H9 (cell line): Measurements from ENCODE around the gene FABP3. TPM values are rescaled to one million over a fixed set of nuclear protein-coding genes. Genes with fewer than 3 reads are reported as not detected.

Experiments
- DNase-seq: peaks from one replicate; pipeline ENCODE4 v3.0.0-alpha.2; 2017
- H2AFZ ChIP-seq: one replicate; pipeline ENCODE4 v1.6.1; 2013; ENCODE audit warnings: mild to moderate bottlenecking, low read length, control low read depth, moderate library complexity
- H2AK5ac ChIP-seq: 2 replicates; pipeline ENCODE4 v1.6.1; 2013; ENCODE audit warnings: low read length, control low read depth, mixed read lengths; ENCODE audit not compliant: insufficient read length
- H2BK120ac ChIP-seq: one replicate; pipeline ENCODE4 v1.6.1; 2013; ENCODE audit warnings: low read depth, mild to moderate bottlenecking, low read length, control low read depth, inconsistent platforms; ENCODE audit not compliant: poor library complexity, severe bottlenecking
- H2BK12ac ChIP-seq: 2 replicates; pipeline ENCODE4 v1.6.1; 2013; ENCODE audit warnings: low read length, control low read depth, mixed read lengths, low read depth; ENCODE audit not compliant: insufficient read length
- H2BK15ac ChIP-seq: 2 replicates; pipeline ENCODE4 v1.6.1; 2013; ENCODE audit warnings: low read depth, low read length, control low read depth
- H2BK20ac ChIP-seq: one replicate; pipeline ENCODE4 v1.6.1; 2013; ENCODE audit warnings: low read depth, mild to moderate bottlenecking, low read length, control low read depth, inconsistent platforms; ENCODE audit not compliant: poor library complexity, severe bottlenecking
- H2BK5ac ChIP-seq: 2 replicates; pipeline ENCODE4 v1.6.1; 2013; ENCODE audit warnings: low read length, control low read depth, mixed read lengths; ENCODE audit not compliant: insufficient read length
- H3K14ac ChIP-seq: 2 replicates; pipeline ENCODE4 v1.6.1; 2013; ENCODE audit warnings: low read length, control low read depth; ENCODE audit not compliant: insufficient read depth
- H3K18ac ChIP-seq: 2 replicates; pipeline ENCODE4 v1.6.1; 2013; ENCODE audit warnings: low read depth, mild to moderate bottlenecking, mixed read lengths, low read length, control low read depth; ENCODE audit not compliant: insufficient read length
- H3K23ac ChIP-seq: 2 replicates; pipeline ENCODE4 v1.6.1; 2013; ENCODE audit warnings: low read length, control low read depth, mixed read lengths, low read depth; ENCODE audit not compliant: insufficient read length
- H3K23me2 ChIP-seq: 2 replicates; pipeline ENCODE4 v1.6.1; 2013; ENCODE audit warnings: low read depth, mild to moderate bottlenecking, mixed read lengths, low read length, control low read depth; ENCODE audit not compliant: insufficient read length, poor library complexity, severe bottlenecking
- H3K27ac ChIP-seq: 2 replicates; pipeline ENCODE4 v1.5.1; 2013; ENCODE audit warnings: low read length, control low read depth, mixed read lengths, low read depth; ENCODE audit not compliant: insufficient read length
- H3K27me3 ChIP-seq: 2 replicates; pipeline ENCODE4 v1.6.1; 2013; ENCODE audit warnings: low read length, control low read depth, inconsistent platforms; ENCODE audit not compliant: insufficient read depth
- H3K4ac ChIP-seq: 2 replicates; pipeline ENCODE4 v1.6.1; 2013; ENCODE audit warnings: low read depth, mild to moderate bottlenecking, control low read depth, inconsistent platforms, low read length, moderate library complexity
- H3K4me1 ChIP-seq: 2 replicates; pipeline ENCODE4 v1.6.1; 2013; ENCODE audit warnings: low read length, control low read depth, inconsistent platforms; ENCODE audit not compliant: insufficient read depth
- H3K4me2 ChIP-seq: 2 replicates; pipeline ENCODE4 v1.6.1; 2013; ENCODE audit warnings: low read length, control low read depth, mixed read lengths; ENCODE audit not compliant: insufficient read length, insufficient read depth
- H3K56ac ChIP-seq: 2 replicates; pipeline ENCODE4 v1.6.1; 2013; ENCODE audit warnings: low read depth, mild to moderate bottlenecking, mixed read lengths, low read length, control low read depth; ENCODE audit not compliant: insufficient read length
- H3K79me1 ChIP-seq: 2 replicates; pipeline ENCODE4 v1.6.1; 2013; ENCODE audit warnings: low read depth, mild to moderate bottlenecking, moderate library complexity, low read length, control low read depth, inconsistent platforms; ENCODE audit not compliant: insufficient read depth, poor library complexity, severe bottlenecking
- H3K79me2 ChIP-seq: 2 replicates; pipeline ENCODE4 v1.6.1; 2013; ENCODE audit warnings: low read length, control low read depth, inconsistent platforms; ENCODE audit not compliant: insufficient read depth
- H3K9ac ChIP-seq: 2 replicates; pipeline ENCODE4 v1.6.1; 2013; ENCODE audit warnings: low read length, control low read depth, mixed read lengths; ENCODE audit not compliant: insufficient read length; ENCODE audit errors: extremely low read depth
- H3K9me3 ChIP-seq: one replicate; pipeline ENCODE4 v1.6.1; 2013; ENCODE audit warnings: low read depth, low read length, inconsistent platforms; ENCODE audit not compliant: control insufficient read depth
- H3T11ph ChIP-seq: one replicate; pipeline ENCODE4 v1.6.1; 2013; ENCODE audit warnings: mild to moderate bottlenecking, low read length, control low read depth, inconsistent platforms
- H4K20me1 ChIP-seq: one replicate; pipeline ENCODE4 v1.6.1; 2013; ENCODE audit not compliant: control insufficient read depth, insufficient read length, insufficient read depth
- H4K5ac ChIP-seq: 2 replicates; pipeline ENCODE4 v1.6.1; 2013; ENCODE audit warnings: low read depth, mild to moderate bottlenecking, mixed read lengths, low read length, control low read depth; ENCODE audit not compliant: insufficient read length
- H4K8ac ChIP-seq: replicated peaks from 2 replicates; pipeline ENCODE4 v1.6.1; 2013; ENCODE audit warnings: low read length, control low read depth, mixed read lengths, low read depth; ENCODE audit not compliant: insufficient read length
- H4K91ac ChIP-seq: 2 replicates; pipeline ENCODE4 v1.6.1; 2013; ENCODE audit warnings: low read depth, mild to moderate bottlenecking, moderate library complexity, mixed read lengths, low read length, control low read depth; ENCODE audit not compliant: insufficient read length
- H3K27ac Mint-ChIP-seq, 3 experiments: 2 replicates in 2 of 3; 3 replicates in 1 of 3; pipeline ENCODE4 v1.8.0; 2020 to 2021; ENCODE audit warnings: mixed read lengths in 3 of 3, mild to moderate bottlenecking in 1 of 3, moderate library complexity in 1 of 3
- H3K27me3 Mint-ChIP-seq: 2 replicates; pipeline ENCODE4 v1.8.0; 2021; ENCODE audit warnings: low read depth, mild to moderate bottlenecking, moderate library complexity, mixed read lengths
- H3K36me3 Mint-ChIP-seq, 3 experiments: 2 replicates in 2 of 3; 3 replicates in 1 of 3; pipeline ENCODE4 v1.8.0; 2020 to 2021; ENCODE audit warnings: low read depth in 3 of 3, mixed read lengths in 3 of 3; ENCODE audit not compliant: insufficient read depth in 1 of 3
- H3K4me1 Mint-ChIP-seq, 2 experiments: 2 replicates each; pipeline ENCODE4 v1.8.0; 2020; ENCODE audit warnings: mixed read lengths in 2 of 2
- H3K4me3 Mint-ChIP-seq, 2 experiments: 2 replicates in 1 of 2; 3 replicates in 1 of 2; pipeline ENCODE4 v1.8.0; 2020 to 2021; ENCODE audit warnings: mild to moderate bottlenecking in 2 of 2, mixed read lengths in 2 of 2, moderate library complexity in 1 of 2
- H3K9me3 Mint-ChIP-seq, 2 experiments: 2 replicates in 1 of 2; 3 replicates in 1 of 2; pipeline ENCODE4 v1.8.0; 2020; ENCODE audit warnings: mild to moderate bottlenecking in 2 of 2, mixed read lengths in 2 of 2, moderate library complexity in 1 of 2
- WGBS: extraction: QIAGEN DNeasy Blood & Tissue Kit; methylation state at CpG from one replicate; pipeline ENCODE4 v1.1.7; 2013; ENCODE audit warnings: missing lambda C conversion rate, low lambda C conversion rate, mixed read lengths; ENCODE audit not compliant: insufficient read length; ENCODE audit errors: extremely low coverage; 5-methylcytosine and 5-hydroxymethylcytosine counted together
- total RNA-seq: library from RNA; stranded (reverse); gene quantifications from 2 replicates; pipeline ENCODE4 v1.2.1, GENCODE V29; 2021
- TF ChIP-seq, protein P1 (sequence below): fragments of 200-600 bp; sonication (generic); conservative IDR thresholded peaks from 3 replicates; pipeline ENCODE4 v1.8.0; 2021; ENCODE audit warnings: antibody characterized with exemption, mild to moderate bottlenecking

Gene FABP3
- total RNA-seq, 1 experiment from 2014 or later, result 9.0 TPM

- no peak overlapping the region for H2BK20ac ChIP-seq
- H4K20me1 ChIP-seq, result no peaks in the 10 kb centered on the region
- Mint-ChIP-seq H3K27ac (peak overlapping the region in 1 of 3 experiments; percentile 57; a peak in 1 of 7 replicates), H3K4me3 (no peak overlapping the region), H3K27me3 (peaks cover 9% of the 10 kb centered on the region), H3K9me3 (no peaks in the 10 kb centered on the region), H3K36me3 (no peaks in the 10 kb centered on the region), H3K4me1 (0 out of 4 replicates have a peak, but pooled peaks cover 0 to 3% of the 10 kb centered on the region in 2 experiments)
- no peaks in the 10 kb centered on the region for H3K79me1 ChIP-seq
- no peak overlapping the region for H3K9ac ChIP-seq
- H2AFZ ChIP-seq, result no peak overlapping the region
- no peak overlapping the region for H4K91ac ChIP-seq
- H4K8ac ChIP-seq, result no peak overlapping the region
- no peak overlapping the region for H3K56ac ChIP-seq
- no peak overlapping the region for H3T11ph ChIP-seq
- H3K4me1 ChIP-seq, result no peaks in the 10 kb centered on the region
- H3K18ac ChIP-seq, result no peak overlapping the region
- no peak overlapping the region for H3K23ac ChIP-seq
- no peaks in the 10 kb centered on the region for H3K79me2 ChIP-seq
- no peak overlapping the region for H3K4ac ChIP-seq
- no peak for DNase-seq
- TF ChIP-seq, protein P1, sequence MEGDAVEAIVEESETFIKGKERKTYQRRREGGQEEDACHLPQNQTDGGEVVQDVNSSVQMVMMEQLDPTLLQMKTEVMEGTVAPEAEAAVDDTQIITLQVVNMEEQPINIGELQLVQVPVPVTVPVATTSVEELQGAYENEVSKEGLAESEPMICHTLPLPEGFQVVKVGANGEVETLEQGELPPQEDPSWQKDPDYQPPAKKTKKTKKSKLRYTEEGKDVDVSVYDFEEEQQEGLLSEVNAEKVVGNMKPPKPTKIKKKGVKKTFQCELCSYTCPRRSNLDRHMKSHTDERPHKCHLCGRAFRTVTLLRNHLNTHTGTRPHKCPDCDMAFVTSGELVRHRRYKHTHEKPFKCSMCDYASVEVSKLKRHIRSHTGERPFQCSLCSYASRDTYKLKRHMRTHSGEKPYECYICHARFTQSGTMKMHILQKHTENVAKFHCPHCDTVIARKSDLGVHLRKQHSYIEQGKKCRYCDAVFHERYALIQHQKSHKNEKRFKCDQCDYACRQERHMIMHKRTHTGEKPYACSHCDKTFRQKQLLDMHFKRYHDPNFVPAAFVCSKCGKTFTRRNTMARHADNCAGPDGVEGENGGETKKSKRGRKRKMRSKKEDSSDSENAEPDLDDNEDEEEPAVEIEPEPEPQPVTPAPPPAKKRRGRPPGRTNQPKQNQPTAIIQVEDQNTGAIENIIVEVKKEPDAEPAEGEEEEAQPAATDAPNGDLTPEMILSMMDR, result no peak
- H2BK12ac ChIP-seq, result no peak overlapping the region
- no peaks in the 10 kb centered on the region for H3K23me2 ChIP-seq
- H2AK5ac ChIP-seq, result no peak overlapping the region
- H2BK5ac ChIP-seq, result no peak overlapping the region
- H3K4me2 ChIP-seq, result no peak overlapping the region
- no peak overlapping the region for H2BK15ac ChIP-seq
- WGBS, result no CpG with 5 or more reads among the region's 3 CpGs
- H3K27ac ChIP-seq, result no peak overlapping the region
- H3K27me3 ChIP-seq, result no peaks in the 10 kb centered on the region
- no peak overlapping the region for H4K5ac ChIP-seq
- no peak overlapping the region for H3K14ac ChIP-seq
- no peak overlapping the region for H2BK120ac ChIP-seq
- H3K9me3 ChIP-seq, result no peaks in the 10 kb centered on the region
These were observed 27.5 kb upstream of the FABP3 start for GRCh38 chr1:31400393-31400792.
